Cardiac fibroblast (primary cell): ENCODE results near the gene HTR4.
"Not testable (repeated sequence)": the region's sequence is repeated elsewhere in the genome, so short reads cannot be mapped to it uniquely, and the experiment has no call there.

Experiments used
- DNase-seq, 2 donors: peaks; one replicate each; pipeline versions ENCODE4 v3.0.0 to v3.0.0-alpha.2; 2010; ENCODE audit warnings: low read depth in 2 of 2
- H3K4me3 ChIP-seq, 2 donors: replicated peaks in 1 of 2; 1 replicate in 1 of 2; 2 replicates in 1 of 2; pipeline ENCODE4 v1.5.1; 2011; ENCODE audit warnings: low read depth in 2 of 2, low read length in 2 of 2, mild to moderate bottlenecking in 2 of 2, moderate library complexity in 1 of 2
- TF ChIP-seq, protein P1 (sequence below): IDR thresholded peaks from one replicate; pipeline ENCODE4 v1.5.1; 2011; ENCODE audit warnings: low read depth, mild to moderate bottlenecking, low read length, inconsistent platforms

The HTR4 gene

DNA sequence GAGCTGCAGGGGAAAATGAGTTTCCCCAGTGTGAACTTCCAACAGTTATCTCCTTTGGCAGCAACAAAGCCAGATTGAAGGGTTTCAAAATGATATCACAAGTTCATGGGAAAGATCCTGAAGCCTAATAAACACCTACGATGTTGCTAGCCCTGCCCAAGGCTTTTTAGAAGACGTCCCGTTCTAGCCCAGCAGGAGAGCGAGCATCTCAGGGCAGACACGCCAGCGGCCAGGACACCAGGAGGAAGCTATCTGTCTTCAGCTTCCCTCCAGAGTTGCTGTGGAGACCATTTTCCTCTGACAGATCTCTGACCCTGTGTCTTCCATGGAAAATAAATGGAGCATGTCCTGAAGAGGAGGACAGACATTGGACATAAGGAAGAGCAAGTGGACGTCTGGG is 172.1 kb downstream of the HTR4 start:
- TF ChIP-seq, protein P1, sequence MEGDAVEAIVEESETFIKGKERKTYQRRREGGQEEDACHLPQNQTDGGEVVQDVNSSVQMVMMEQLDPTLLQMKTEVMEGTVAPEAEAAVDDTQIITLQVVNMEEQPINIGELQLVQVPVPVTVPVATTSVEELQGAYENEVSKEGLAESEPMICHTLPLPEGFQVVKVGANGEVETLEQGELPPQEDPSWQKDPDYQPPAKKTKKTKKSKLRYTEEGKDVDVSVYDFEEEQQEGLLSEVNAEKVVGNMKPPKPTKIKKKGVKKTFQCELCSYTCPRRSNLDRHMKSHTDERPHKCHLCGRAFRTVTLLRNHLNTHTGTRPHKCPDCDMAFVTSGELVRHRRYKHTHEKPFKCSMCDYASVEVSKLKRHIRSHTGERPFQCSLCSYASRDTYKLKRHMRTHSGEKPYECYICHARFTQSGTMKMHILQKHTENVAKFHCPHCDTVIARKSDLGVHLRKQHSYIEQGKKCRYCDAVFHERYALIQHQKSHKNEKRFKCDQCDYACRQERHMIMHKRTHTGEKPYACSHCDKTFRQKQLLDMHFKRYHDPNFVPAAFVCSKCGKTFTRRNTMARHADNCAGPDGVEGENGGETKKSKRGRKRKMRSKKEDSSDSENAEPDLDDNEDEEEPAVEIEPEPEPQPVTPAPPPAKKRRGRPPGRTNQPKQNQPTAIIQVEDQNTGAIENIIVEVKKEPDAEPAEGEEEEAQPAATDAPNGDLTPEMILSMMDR: no peak
- H3K4me3 ChIP-seq: peak overlapping the region in 1 of 2 donors; percentile 54
- DNase-seq: peak in 1 of 2 donors; percentile 21

DNA sequence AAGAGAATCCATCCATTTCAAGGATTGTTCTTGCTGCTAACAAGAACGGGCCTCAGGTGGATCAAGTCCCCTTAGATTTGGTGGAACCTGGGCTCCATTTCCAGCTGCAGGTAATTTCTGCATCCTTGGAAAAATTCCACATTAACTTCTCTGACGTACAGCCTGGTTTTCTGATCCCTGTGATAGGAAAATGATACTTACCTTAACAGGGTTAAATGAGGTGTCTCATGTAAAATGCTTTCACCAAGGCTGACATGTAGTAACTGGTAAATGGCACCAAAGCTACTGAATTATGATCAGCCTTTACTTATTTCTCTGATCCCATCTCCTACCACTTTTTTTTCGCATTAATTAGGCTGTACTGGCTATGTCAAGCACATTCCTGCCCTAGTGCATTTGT is 176.9 kb downstream of the HTR4 start:
- H3K4me3 ChIP-seq: no peak overlapping the region
- TF ChIP-seq, protein P1: no peak
- no peak for DNase-seq

DNA sequence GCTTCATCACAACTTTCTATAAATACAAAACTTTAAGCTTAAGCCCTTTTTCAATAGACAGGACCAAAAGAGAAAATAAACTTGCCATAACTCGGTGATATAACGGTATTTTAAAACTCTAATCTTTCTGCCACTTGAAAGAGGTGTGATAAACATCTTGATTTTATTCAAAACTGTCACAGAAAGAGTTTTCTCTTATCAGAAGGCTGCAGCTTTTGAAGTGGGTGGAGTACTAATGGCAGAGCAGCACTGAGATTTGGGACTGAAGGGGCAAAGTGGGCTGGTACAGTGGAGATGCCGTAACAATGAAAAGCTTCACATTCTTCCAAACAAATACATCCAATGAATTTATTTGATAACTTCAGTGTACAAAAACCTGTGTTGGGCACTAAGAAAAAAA is 178.0 kb downstream of the HTR4 start:
- TF ChIP-seq, protein P1: no peak

DNA sequence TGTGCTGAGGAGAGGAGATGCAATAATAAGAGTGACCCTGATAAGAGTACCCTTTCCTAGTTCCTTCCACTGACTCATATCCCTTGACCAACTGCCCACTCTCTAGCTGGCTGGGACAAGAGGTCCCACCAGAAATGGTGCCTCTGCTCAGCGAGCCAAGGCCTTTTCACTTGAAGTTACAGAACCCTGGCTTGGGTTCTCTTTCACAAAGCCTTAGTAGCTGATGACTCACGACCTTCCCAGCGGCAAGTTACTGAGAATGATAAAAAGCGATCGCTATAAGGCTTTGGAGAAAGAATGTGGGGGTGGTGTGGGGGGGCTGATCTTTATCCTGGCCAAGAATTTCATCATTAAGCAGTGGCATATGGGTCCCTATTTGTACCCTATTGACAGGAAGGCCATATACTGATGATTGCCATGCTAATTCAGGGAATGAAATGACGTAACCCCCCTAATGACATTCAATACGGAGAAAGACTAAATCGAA is 180.3 kb downstream of the HTR4 start:
- TF ChIP-seq, protein P1: no peak
- H3K4me3 ChIP-seq: peak overlapping the region in 1 of 2 donors; percentile 18

More for the DNA sequence above, 178.0 kb downstream of the HTR4 start:
- DNase-seq: no peak
- H3K4me3 ChIP-seq: no peak overlapping the region

DNA sequence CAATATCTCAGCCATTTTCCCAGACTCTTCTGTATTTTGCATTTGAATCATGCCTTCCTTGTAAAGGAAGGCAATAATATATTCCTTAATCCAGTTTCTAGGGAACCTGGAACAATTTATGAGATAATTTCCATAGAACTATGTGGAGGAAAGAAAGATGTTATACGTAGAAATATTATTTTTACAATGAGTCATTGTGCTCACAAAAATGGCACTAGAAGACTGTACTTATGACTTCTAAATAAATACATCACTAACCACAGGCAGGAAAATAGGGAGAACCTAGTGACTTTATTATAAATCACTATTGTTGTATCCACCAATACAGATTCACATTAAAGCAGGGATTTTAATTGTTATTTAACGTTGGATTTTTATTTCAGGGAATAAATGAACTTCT is 182.9 kb downstream of the HTR4 start:
- no peak overlapping the region for H3K4me3 ChIP-seq
- TF ChIP-seq, protein P1: no peak
- DNase-seq: peak in 1 of 2 donors; percentile 66

More for the DNA sequence above, 180.3 kb downstream of the HTR4 start:
- peak; percentile 75 to 91 for DNase-seq

DNA sequence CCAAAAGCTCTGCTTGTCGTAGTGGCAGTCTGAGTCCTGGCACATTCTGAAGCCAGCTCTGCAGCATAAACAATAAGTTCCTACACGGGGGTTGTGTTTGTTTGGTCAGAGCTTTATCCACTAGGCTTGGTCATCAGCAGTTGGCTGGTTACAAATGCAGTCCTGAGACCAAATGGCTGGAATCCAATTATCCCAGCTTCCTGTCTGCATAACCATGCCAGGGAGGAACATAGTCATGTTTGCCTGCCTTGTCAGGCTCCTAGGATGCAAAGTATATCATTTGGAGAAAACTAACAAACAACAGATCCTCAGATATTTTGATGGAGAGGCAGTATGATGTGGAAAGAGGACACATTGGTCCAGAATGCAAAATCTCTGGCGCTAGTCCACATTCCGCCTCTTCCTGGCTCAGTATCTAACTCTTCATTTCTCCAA is 184.8 kb downstream of the HTR4 start:
- DNase-seq: peak; percentile 87 to 95
- TF ChIP-seq, protein P1: no peak
- H3K4me3 ChIP-seq: no peak overlapping the region

DNA sequence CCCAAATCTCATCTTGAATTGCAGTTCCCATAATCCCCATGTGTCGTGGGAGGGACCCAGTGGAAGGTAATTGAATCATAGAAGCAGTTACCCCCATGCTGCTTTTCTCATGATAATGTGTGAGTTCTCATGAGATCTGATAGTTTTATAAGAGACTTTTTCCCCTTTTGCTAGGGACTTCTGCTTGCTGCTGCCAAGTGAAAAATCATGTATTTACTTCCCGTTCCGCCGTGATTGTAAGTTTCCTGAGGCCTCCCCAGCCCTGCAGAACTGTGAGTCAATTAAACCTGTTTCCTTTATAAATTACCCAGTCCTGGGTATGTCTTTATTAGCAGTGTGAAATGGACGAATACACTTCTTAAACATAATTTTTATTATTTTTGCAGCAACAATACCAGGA is 185.6 kb downstream of the HTR4 start:
- DNase-seq, H3K4me3 ChIP-seq: not testable (repeated sequence)
